Left colon (tissue), 2 donors: ENCODE data around the gene SHROOM2. TPM values are rescaled to one million over a fixed set of nuclear protein-coding genes. Genes with fewer than 3 reads are reported as not detected.

Experiments
- ATAC-seq: fragments of 200-7000 bp; cut with Tn5 transposase; one replicate; pipeline ENCODE4 v1.9.1; 2020; ENCODE audit warnings: mild to moderate bottlenecking, moderate library complexity
- DNase-seq, 2 donors: peaks; one replicate each; pipeline ENCODE4 v3.0.0-alpha.2; 2020
- intact Hi-C, 2 donors: fragments of 100-400 bp; cut with DNase I in 1 of 2; cut with micrococcal nuclease in 1 of 2; formaldehyde crosslinking; loops; one replicate each; pipeline versions ENCODE4 v1.11.2 to v1.14.0; 2022; cut with DNase I, micrococcal nuclease
- total RNA-seq, 2 donors: library from RNA; stranded (reverse); fragmentation: NEBNext Ultra II Directional; extraction: Animal tissue kit (Norgen Biotek cat#: 25700); gene quantifications; one replicate each; pipeline ENCODE4 v1.2.1, GENCODE V29; 2021
- donor health status: DM: no; HTN: no; CAD: no.
- donor health status: DM: yes; HTN: yes; CAD: no.

Gene SHROOM2
- total RNA-seq, 2 donors from 2014 or later: 8.1 to 10.1 TPM

DNA sequence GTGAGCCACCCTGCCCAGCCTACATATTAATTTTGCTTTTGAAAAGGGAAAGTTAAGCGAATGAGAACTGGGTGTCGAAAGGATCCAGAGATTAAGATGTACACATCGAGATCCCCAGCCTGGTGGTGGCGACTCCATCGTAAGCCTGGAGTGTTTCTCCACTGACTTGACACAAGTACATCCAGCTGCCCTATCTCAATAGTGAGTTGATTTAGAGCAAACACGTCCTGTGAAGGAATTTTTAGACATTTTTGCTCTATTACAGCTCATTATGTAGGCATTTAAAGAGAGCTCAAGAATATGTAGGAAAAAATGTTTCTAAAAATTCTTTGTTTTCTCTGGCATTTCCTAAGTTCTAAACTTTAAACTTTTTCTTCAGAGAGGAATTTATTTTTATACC lies 169.3 kb downstream of the SHROOM2 start:
- intact Hi-C loops: no loop called here
- no peak for DNase-seq
- ATAC-seq: no peak

DNA sequence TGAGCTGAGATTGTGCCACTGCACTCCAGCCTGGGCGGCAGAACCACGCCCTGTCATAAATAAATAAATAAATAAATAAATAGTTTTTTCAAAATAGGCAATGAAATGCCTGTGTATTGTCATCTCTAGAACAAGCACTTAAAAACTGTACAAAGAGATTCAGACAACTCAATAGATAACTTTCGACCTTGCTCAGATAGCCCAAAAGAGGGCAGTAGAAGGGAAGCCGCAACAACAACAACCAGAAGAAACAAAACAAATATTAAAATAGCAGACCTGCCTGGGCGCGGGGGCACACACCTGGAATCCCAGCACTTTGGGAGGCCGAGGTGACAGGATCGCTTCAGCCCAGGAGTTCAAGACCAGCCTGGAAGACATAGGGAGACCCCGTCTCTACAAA lies 171.5 kb downstream of the SHROOM2 start:
- DNase-seq: no peak
- intact Hi-C loops: no loop called here
- no peak for ATAC-seq

DNA sequence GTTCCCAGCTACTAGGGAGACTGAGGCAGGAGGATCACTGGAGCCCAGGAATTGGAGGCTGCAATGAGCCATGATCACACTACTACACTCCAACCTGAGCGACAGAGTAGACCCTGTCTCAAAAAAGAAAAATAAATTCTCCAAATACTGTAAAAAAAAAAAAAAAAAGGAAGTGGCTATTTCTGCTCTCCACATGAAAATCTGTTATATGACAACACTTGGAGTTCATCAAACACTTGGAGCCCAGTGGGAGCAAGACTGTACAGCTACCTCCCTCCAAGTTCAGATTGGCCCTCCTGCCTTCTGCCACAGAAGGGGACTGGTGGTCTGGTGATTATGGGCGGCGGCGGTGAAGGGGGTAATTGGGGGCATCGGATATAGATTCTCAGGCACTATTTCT lies 172.0 kb downstream of the SHROOM2 start:
- ATAC-seq: no peak
- DNase-seq: no peak
- intact Hi-C loops: no loop called here

DNA sequence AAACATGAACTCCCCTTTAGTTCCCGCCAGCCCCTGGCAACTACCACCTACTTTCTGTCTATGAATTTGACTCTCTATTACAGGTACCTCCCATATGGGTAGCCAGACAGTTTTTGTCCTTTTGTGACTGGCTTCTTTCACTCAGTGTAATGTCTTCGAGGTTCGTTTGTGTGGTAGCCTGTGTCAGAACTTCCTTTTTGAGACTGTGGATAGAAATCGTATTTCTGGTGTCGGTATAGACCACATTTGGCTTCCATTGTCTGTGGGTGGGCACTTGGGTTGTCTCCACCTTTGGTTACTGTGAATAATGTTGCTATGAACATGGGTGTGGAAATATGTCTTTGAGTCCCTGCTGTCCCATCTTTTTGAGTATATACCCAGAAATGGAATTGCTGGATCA lies 175.5 kb downstream of the SHROOM2 start:
- ATAC-seq (no peak), DNase-seq (no peak)
- intact Hi-C loops: no loop called here

DNA sequence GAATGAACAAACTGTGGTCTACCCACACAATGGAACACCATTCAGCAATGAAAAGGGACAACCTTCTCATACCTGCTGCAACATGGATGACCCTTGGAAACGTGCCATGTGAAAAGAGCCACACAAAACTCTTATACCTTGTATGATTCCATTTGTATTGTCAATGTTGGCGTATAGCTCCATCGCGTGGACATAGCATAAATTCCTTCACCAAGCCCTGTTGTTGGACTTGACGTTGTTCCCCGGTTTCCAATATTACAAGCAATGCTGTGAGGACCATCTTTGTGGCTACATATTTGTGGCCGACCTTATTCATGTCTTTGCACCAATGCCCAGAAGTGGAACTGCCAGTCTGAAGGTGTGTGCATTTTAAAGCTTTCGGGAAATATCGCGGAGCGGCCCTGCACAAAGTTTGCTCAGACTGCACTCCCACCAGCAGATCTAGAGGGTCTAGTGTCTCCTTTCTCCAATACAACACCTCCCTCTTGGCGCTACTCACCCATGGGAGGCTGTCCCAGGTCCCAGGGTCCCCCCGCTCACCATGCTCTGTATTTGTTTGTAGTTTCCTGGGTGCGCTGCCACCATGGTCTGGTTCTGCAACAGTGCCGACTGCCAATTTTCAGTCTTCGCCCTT lies 180.7 kb downstream of the SHROOM2 start, which contains the start of gene CLDN34:
CLDN34 (plus strand) TSS at position 584 of the 634 bp plus-strand sequence; CDS start at position 584, 0 bp downstream.
- intact Hi-C loops: no loop called here
- no peak for DNase-seq
- no peak for ATAC-seq

DNA sequence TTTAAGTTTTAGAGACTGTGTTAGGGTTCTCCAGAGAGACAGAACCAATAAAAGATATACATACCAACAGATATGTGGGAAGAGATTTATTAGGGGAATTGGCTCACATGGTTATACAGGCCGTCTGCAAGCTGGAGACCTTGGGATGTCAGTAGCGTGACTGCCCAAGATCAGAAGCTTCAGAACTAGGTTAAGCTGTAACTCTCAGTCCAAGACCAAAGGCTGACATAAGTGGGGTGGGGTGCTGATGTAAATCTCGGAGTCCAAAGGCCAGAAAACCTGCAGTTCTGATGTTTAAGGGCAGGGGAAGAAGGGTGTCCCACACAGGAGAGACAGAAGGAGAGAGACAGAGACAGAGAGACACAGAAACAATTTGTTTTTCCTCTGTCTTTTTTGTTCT lies 191.4 kb downstream of the SHROOM2 start:
- intact Hi-C loops: no loop called here
- DNase-seq: no peak
- ATAC-seq: peak; percentile 82

DNA sequence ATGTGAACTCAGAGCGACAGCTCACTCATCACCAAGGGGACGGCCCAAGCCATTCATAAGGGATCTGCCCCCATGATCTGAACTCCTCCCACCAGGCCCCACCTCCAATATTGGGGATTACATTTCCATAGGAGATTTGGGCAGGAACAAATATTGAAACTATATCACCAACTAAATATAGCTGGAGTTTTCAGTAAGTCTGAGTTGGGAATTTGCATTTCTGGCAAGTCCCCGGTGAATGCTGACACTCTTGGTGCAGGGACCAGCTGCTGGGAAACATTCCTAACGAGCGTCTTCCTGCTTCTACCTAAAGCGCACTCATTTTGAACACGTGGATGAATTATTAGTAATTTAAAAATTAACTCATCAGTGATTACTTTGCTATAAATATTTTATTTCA lies 194.2 kb downstream of the SHROOM2 start:
- ATAC-seq (no peak), DNase-seq (no peak)
- intact Hi-C loops: no loop called here

DNA sequence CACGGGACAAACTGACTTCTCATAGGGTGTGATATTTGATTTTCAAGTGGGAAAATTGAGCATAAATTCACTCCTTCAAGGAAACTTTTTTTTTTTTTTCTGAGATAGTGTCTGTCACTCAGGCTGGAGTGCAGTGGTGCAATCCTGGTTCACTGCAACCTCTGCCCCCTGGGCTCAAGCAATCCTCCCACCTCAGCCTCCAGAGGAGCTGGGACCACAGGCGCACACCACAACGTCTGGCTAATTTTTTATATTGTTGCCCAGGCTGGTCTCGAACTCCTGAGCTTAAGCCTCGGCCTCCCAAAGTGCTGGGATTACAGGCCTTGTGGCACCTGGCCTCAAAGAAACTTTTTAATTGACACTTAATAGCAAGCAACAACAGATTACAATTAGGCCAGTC lies 194.7 kb downstream of the SHROOM2 start:
- no peak for ATAC-seq
- intact Hi-C loops: no loop called here
- DNase-seq: no peak

DNA sequence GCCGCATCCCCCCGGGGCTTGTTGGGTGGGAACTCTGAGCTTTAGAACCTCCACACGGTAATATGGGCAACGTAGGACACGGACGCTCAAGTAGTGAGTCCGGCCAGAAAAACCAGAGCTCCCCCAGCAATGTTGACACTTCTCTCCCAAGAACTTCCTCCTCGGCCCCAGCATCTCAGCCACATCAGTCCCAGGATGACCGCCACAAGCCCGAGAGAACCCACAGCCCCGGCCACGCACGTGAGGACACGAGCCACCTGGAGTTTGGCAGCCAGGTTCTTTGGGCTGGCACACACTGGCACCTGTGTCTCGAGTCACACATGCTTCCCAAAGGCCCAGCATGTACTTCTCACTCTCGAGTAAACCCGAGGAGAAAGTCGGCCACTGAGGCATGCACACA lies 197.2 kb downstream of the SHROOM2 start:
- intact Hi-C loops: no loop called here
- DNase-seq (no peak), ATAC-seq (no peak)

DNA sequence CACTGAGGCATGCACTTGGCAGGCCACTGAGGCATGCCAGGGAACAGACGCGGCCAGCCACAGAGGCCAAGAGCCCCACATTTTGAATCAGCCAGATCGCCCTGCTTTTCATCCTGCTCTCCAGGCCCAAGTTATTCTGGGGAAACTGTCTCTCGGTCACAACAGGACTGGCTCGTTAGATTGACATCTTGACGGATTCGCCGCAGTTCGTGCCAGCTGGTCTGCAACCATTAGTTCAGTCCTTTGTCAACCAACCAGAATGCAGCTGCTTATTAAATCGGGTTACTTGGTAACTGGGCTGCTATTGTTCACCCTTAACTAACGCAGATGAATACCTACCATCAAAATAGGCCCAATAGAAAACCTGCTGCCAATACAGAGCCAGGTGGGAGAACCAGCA lies 197.6 kb downstream of the SHROOM2 start:
- intact Hi-C loops: no loop called here
- DNase-seq (no peak), ATAC-seq (no peak)

DNA sequence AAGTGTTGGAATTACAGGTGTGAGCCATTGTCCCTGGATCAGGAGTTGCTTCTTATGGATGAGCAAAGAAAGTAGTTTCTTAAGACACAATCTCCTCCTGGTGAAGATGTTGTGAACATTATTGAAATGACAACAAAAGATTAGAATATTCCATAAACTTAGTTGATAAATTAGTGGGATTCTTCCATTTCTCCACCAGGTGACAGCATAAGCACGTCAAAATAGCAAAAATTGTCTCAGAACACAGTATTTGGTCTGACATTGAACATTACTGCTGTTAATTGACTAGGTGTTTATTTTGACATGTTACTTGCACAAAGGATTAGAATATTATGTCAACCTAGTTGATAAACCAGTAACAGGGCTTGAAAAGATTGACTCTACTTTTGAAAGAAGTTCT lies 202.5 kb downstream of the SHROOM2 start:
- intact Hi-C loops: no loop called here
- ATAC-seq: no peak
- DNase-seq: no peak

DNA sequence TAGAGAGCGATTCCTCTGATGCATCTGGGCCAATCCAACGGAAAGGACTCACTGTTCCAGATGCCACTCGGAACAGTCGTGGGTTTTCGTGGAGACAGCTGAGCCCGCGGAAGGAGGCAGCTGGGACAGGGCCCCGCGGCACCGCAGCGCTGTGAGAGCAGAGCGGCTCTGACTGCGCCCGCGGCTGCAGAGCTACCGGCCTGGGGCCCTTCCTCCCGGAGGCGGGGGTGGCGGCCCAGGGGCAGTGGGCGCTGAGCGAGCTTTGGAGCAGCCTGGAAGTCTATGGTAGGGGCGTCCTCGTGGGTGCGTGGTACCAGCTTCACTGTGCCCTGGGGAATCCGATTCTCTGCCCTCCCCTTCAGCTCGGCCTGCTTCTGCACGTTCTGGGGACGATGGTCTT lies 205.8 kb downstream of the SHROOM2 start:
- DNase-seq (no peak), ATAC-seq (no peak)
- intact Hi-C loops: loop anchor here in 1 of 2 donors (10.0 kb wide), 1 partner anchor 123 kb away; no protein-coding TSS in a partner anchor

DNA sequence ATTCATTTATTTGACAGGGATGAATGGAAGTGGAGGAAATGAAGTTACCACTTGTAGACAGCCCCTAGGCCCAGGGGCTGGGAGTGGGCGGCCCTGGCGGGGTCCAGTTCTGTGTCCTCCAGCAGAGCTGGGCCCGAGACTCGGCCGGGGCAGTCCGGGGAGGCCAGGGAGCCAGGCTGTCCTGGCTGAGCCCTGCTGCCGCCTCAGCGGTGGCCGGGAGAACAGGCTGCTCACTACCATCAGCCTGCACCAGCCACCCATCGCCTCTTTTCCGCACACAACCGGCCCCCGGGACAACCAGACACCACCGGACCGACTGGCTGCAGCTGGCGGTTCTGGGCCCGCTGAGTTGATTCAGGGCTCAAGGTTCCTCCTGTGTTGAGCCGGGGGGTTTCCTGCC lies 206.5 kb downstream of the SHROOM2 start:
- DNase-seq: no peak
- ATAC-seq: no peak

DNA sequence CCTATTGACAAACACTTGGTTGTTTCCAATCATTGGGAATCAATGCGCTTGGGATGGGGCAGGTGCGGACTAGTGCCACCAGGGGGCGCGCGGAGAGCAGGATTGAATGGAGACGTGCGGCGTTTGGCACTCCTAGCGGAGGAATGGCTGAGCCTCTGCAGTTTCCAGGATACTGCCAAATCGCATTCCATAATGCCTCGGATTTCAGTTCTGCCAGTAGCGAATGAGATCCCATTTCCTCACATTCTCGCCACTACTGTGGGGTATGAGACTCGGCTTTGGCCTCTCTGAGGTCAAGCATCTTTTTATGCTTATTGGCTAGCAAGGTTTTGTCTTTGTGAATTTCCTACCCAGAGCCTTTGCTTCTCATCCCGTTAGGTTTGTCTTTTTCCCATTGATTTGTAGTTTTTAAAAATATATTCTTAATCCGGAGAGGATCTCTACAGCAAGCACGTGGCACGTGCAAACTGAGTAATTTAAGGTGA lies 209.7 kb downstream of the SHROOM2 start:
- ATAC-seq (peak; percentile 93), DNase-seq (peak; percentile 72 to 90)
- intact Hi-C loops: loop anchor here (5.0 to 10.0 kb wide), 2 partner anchors 119 to 121 kb away; no protein-coding TSS in a partner anchor

More for the DNA sequence above, 206.5 kb downstream of the SHROOM2 start:
- intact Hi-C loops: loop anchor here in 1 of 2 donors (10.0 kb wide), 1 partner anchor 122 kb away; no protein-coding TSS in a partner anchor

DNA sequence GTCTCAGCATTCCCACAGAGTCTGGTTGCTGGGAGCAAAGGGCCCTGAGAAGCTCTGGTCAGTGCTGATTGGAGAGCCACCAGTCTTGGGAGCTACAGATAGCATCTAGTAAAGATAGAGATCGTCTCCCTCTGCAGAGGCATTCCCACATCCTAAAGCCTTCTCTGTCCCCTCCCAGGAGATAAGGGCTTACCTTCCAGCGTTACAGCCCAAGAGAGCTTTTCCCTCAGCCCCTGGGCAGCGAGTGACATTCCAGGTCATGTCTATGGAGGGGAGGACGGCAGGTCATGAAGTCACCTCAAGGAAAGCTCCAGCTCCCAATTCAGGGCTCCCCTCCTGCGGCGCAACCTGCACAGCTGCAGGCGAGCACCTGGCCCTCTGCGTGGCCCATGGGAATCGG lies 210.8 kb downstream of the SHROOM2 start:
- ATAC-seq: no peak
- intact Hi-C loops: loop anchor here (5.0 to 10.0 kb wide), 2 partner anchors 118 to 120 kb away; no protein-coding TSS in a partner anchor
- DNase-seq: no peak

DNA sequence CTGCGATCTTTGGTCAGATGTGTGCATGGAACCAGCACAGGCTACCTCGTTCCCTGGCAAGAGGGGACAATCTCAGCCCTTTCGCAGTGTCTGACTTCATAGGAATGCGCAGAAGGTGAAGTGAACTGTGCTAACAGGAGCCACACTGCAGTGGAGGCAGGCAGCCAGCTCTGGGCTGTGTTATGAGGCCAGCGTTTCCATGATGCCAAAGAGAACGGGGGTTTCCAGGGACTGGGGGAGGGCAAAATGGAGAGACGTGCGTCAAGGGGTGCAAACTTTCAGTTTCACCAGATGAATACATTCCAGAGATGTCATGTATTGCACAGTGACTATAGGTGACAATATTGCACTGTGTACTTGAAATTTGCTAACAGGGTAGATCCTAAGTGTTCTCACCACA lies 211.3 kb downstream of the SHROOM2 start:
- intact Hi-C loops: loop anchor here (5.0 to 10.0 kb wide), 2 partner anchors 117 to 120 kb away; no protein-coding TSS in a partner anchor
- ATAC-seq (no peak), DNase-seq (no peak)

Other genes with a start within 250 kb of the SHROOM2 start
- 1 to 10 TPM in 1 of 2 donors, under 1 TPM in 1; 0.82 to 1.9 TPM for gene GPR143, start 20.6 kb upstream of the SHROOM2 start, total RNA-seq
- 1 to 10 TPM in 1 of 2 donors, under 1 TPM in 1; 0.89 to 1.1 TPM for gene CLDN34, start 180.9 kb downstream of the SHROOM2 start, total RNA-seq